ENCODE data around the gene MLLT3.

The MLLT3 gene

DNA sequence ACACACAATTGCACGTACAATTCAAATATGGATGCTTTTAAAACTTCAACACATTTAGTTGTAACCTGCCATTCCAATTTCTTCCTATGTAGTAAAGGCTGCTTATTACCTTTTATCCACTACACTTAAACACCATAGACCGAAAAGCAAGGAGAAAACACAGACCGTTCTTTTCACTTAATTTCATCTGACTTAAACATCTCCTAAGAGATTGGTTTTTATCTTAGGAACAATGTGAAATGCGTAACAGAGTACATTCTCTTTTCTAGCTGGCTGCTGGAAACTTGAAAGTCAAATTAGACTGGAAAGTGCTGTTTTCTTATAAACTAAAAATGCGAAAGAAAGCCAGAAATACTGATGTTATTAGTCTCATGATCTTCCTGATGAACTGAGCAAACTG lies 241.8 kb downstream of the MLLT3 start:
- DNase-seq (ENCODE audit: low spot score) = no peak

DNA sequence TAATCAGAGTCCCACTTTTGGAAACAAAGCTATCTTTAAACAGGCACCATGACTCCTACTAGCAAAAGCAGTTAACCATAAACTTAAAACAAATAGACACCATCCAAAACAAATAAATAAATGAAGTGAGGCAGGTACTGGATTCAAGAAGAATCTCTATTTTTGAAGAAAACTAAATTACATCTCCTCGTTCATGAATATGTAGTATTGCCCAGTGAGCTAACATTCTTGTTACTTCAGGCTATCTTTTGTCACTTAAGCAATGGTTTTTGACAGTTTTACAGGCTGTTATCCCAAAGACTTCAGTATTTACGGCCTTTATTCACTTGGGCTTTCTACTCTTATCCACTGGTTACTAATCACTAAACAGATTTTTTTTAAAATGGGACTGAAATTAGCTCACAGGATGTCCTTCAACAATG lies 242.5 kb downstream of the MLLT3 start:
- DNase-seq (ENCODE audit: low spot score) = no peak

DNA sequence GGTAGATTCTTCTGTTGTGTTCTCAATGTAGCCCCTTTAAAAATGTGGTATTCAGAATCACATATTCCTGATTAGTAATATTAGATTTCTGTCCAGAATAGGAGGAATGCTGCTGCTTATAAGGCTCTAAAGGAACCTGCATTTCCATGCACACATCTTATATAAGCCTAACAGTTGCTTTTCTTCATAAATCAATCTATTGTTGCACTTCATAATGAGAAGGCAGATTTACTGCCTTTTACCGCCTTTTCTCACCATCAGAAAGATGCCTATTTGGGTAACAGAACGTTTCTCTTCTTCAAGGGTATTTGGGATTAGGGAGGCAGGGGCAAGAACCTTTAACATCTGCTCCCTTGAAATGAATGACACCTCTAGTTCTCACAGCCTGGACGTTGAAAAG lies 243.4 kb downstream of the MLLT3 start:
- no peak for DNase-seq (ENCODE audit: low spot score)

DNA sequence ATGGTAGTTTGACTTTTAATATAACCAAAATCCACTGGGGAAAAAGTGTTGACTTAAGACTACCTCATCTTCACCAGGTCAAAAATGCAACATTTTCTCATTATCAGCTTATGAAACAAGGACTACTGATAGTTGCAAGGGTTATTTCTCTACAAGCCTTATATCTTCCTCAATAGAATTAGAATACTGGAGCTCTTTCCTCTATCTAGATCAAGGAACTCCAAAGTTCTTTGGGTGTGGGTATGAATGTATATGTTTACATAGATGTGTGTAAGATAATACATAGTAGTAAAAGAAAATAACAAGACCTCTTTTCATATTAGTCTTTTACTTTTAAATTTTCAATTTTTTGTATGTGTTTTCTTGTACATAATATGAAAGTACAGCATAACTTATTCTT lies 244.5 kb downstream of the MLLT3 start:
- no peak for DNase-seq (ENCODE audit: low spot score)

DNA sequence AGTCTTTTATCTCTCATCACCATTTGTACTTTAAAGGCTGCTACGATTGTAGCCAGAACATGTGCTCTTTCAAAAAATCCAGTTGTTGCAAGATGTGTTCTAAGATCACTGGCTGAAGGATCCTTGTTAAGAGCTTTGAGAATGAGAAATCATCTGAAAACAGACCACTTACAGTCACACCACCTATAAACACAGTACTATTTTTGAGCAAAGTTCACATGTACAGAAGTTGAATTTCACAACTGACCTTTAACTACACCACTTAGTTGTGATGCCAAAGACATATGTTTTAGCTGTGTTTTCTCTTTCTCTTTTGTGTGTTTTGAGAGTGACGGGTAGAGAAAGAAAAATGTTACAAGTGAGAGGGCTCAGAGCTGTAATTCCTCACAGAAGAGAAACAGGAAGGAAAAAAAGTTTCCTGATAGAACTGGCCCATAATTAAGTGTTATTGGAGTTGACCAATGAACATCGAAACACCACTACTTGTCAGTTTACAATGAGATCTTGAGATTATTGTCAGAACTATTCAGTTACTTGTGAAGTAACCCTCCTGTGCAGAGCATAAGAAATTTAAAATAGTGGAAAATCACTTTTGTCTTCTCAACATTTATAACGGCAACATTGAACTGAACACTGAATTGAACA lies 245.4 kb downstream of the MLLT3 start:
- DNase-seq (ENCODE audit: low spot score) = no peak

DNA sequence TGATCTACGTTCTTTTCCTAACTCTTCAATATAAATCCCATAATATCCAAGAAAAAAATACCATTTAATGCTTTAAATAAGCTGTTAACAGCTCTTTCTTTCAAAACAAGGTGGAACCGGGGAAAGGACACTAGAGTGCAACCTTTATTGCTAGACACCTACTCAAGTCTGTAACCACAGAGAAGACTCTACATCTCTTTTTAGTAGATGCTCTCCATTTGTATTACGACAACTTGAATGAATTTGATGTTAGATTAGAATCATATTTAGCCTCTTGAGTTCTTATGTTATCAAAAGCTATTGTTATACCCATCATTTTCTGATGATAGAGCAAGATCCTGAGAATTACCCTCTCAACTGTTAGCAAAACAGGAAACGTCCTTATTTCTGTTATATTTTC lies 246.3 kb downstream of the MLLT3 start:
- DNase-seq (ENCODE audit: low spot score) = no peak

DNA sequence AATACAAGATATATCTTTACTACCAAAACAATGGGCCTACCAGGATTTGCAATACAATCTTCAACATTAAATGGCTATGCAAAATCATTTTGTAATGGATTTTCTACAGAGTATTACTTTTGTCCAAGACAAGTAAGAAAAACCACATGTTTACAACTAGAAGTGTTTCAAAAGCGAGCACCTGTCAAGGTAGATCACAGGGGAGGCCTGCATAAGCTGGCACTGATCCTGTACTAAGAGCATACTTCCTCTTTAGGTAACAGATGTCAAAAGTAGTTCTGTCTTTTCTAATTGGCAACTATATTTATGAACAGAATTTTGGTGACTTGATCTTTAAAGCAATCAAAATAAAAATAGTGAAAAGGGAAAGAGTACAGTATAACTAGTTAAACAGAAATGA lies 249.0 kb downstream of the MLLT3 start:
- DNase-seq (ENCODE audit: low spot score) = peak; percentile 58

DNA sequence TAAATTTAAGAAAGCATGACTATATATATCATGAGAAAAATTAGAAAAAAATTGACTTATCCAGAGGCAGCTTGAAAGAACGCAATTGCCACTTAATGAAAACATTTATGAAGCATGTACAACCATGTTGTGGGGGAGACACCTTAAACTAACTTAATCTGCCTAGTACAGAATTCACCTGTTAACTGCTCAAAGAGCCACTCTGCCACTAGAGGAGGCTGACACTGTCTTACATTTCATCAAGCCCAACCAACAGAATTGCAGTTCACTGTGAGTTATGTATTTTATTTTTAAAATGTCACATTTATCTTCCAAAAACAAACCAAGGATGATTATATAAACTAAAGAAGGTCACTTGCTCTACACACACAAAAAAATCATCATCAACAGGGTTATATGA lies 252.9 kb downstream of the MLLT3 start:
- DNase-seq (ENCODE audit: low spot score) = no peak

DNA sequence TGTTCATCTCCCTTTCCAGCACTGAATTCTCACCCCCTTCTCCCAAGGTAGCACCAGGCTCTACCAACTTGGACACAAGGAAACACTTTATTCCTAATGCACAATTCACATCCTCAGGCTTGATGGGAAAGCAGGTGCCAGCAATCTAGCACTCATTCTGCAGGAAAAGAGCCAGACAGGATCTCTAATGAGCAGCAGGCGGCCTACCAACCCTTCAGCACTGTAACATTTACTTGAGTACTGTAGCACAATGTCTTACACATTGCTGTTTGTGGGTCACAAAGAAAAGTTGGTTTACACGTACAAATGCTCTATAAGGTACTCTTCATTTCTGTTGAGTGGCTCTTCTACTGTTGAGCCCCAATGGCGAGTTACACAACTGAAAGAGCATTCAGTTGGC lies 254.4 kb downstream of the MLLT3 start:
- no peak for DNase-seq (ENCODE audit: low spot score)

DNA sequence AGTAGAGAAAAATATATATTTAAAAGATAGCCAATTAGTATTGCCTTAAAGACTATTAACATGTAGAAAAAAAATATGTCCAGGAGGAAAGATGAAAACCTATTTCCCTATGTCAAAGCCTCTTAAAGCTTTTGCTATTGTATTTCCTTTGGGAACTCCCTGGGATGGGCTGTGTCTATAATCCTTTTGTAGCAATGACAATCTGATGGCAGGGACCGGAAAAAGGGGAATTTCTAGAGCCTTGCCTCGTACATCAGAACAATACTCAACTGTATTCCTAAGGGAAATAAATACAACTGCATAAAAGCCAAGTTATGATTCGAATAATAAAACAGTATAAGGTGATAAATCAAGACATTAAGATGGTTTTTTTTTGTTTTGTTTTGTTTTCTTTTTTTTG lies 257.3 kb downstream of the MLLT3 start:
- no peak for DNase-seq (ENCODE audit: low spot score)

DNA sequence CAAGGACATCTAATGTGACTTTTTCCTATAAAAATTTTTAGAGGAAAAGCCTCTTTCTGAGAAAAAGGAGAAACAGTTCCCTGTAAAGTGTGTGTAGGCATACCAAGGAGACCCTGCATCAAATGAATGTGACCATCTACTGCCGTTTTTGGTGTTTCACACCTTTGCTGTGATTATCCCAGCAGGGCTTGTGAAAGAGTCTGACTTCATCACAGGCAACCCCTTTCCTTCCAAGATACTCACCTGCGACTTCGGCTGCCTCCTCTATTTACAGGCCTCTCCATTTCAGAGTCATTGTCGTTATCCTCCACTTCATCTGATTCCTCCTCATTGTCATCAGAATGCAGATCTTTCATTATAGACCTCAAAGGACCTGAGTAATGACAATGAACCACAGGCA lies 259.1 kb downstream of the MLLT3 start:
- no peak for DNase-seq (ENCODE audit: low spot score)

DNA sequence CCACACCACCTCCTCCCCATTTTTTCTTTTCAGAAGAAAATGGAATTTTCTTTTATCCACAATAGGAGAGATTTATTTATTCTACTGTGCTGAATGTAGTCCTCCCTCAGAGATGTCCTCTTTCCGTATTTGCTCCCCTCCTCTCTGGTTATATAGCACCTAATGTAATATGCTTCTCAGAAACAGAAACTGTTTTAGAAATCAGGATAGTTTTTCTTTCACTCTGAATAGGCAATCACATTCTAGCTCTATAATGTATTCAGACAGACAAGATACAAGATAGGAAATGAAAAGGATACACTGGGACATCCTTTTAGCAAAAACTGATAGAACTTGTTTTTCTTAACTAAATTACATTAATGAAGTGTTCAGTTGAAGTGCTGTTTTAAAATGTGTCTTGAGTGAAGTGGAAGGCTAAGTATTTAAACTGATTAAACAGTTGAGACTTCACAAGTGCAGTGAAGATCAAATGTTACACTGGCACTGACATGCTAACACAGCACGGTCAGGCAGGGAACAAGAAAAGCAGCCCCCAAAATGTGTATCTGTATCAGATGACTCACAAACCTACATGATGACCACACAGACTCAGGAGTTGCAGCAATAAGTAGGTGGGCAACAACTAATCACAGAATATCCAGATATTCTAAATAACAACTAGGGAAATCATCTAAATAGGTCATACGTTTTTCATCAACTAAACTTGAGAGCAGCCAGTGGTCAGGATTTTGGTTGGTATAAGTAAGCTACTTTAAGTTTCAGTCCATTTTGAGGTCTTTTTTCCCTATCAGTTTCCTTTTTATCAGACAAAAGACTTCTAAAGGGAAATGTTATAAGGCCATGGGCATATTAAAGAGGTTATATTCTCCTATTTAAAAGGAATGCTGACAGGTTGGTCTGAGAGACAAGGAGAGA lies 260.4 kb downstream of the MLLT3 start:
- DNase-seq (ENCODE audit: low spot score) = no peak

DNA sequence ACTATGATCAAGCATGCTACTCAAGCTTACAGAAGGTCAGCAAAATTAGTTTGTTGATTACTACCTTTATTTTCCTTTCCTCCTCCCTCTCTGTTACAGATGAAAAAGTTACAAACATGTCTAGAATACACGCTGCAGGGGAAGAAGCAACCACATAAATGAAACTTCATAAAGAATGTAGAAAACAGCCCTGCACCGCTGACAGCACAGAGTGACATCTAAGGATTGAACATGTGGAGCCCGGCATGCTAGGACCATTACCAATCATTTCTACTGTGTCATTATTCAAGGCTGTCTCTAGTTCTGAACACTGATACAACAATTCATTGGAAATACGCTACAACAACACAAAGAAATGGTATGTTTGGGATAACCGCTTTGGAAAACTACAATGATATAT lies 261.1 kb downstream of the MLLT3 start:
- no peak for DNase-seq (ENCODE audit: low spot score)

DNA sequence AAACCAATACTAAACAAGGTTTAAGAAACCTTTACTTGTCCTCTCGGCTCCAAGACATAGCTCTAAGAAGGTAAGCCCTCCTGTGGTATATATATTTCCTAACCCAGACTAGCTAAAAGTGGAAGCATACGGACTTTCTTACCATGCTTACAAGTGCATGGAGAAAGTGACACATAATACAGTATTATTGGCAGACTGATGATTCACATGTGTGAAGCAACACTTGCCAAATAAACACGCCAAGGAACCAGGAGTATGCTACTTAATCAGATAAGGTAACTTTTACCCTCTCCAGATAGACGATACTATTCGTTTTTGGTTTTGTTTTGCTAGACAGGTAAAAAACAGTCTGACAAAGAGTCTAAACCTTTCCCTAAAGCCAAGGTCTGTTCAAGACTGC lies 264.1 kb downstream of the MLLT3 start:
- no peak for DNase-seq (ENCODE audit: low spot score)

DNA sequence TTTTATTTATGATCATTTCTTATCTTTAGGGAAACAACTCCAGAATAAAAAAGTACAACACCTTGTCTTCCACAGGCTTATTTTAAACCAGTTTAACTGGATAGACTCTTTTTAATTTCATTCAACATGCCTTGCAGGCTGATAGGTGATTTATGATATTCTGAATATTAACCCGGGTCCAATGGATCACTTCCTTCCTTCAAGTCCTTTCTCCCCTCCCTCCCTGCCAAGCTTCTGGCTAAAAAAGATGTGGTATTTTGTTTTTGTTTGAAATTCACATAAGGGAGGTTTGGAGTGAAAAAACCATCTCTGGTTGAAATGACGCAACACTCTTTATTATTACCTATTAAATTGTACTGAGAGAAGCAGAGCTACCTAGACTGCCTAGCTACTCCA lies 265.3 kb downstream of the MLLT3 start:
- DNase-seq (ENCODE audit: low spot score) = no peak

DNA sequence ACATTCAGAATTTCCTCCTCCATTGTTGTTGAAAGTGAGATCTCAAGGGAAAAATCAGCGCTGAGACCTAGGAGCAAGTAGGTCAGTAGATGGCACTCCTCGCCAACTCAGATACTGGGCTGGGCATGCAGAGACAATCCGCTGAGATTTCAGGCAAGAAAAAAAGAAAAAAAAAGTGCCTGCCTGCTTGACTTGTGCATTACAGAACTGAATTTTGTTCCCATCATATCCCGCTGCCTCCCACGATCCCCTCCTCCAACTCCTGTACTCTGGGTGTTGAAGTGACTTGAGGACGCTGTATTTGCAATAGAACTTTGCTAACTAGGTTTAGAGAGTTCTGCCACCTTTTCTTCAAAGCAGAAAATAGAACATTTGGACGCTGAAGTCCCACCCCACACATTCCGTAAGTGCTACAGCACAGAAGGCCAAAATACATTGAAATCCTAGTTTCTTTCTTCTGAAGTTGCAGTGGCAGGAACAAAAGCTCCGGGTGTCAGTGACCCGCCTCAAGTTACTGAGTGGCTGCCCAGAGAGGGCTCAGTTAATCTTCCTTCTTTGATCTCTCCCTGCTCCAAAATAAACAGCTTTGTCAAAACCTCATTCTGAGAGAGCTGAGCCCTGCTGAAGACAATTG lies 265.8 kb downstream of the MLLT3 start:
- peak; percentile 79 for DNase-seq (ENCODE audit: low spot score)

DNA sequence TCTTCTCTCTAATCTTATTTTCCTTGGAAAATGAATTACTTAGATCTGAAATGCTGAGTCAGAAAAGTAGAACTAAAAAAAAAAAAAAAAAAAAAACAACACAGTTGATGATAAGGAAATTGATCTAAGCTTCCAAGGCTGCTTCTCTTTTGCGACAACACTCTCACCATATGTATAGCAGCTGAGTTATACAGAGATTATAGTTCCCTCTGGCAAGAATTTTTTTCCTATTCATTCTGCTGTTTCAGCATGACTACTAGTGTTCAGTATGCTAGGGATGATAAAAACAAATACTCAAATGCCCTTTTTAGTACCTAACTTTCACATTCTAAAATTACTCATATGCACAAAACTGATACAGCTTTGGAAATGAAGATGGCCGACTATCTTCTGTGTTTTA lies 267.3 kb downstream of the MLLT3 start:
- no peak for DNase-seq (ENCODE audit: low spot score)

DNA sequence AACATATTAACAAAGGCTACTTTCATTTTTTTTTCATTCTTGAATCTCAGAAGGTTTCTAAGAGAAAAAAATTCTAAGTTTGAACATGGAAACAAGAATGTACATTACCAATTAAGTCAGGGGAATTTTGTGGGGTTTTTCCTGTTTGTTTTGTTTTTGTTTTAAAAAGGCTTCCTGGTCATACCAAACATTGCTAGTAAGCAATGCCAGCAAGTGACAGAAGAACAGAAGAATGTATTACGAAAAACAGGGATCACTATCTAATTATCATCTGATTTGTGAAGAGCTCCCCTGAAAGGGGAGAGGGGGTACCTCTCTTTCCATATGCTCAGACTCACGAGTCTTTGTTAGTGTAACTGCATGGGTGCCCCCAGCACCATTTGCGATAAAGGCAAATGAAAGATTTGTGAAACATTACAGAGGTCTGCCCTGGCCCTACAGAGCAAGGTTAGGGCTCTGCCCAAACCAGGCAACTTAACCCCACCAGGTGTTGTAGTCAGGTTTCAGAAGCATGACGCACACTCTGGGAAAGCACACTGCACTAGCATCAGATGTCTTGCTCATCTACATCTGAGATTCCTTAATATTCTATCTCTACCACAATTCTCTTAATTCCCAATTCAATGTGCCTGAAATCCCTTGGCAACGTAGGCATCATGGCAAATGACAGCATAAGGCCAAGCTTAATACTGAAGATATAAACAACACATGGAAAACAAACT lies 268.2 kb downstream of the MLLT3 start:
- no peak for DNase-seq (ENCODE audit: low spot score)

DNA sequence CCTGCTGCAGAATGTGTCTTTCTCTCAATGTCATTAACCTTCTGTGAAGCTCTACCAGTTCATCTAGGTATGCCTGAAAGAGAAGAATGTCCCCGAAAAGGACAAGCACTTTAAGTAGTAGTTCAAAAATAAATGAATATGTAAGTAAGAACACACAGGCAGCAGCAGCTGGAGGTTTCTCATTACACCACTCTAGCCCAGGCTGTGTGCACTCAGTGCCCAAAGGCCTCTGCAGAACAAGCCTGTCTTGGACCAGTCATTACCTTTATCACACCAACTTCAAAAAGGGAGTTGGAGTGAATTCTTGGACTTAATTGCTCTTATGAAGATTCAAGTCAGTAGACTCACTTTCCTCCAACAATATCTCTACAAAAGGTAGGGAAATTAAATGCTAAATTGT lies 268.8 kb downstream of the MLLT3 start:
- DNase-seq (ENCODE audit: low spot score) = no peak

DNA sequence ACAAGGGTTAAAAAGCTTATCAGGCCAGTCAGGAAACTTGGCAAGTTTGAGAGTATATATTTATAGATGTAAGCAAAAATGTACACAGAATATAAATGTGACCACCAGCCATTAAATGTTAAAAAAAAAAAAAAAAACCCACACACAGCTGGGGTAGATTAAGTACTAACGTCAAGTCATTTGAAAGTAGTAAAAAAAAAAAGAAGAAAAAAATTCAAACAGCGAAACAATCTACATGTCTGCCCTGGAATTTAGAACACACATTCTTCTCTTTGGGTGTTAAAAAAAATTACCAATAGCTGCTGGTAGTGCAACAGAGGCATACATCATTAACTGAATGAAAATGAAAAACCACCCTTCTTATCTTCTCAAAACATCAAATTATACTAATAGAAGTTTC lies 269.7 kb downstream of the MLLT3 start:
- no peak for DNase-seq (ENCODE audit: low spot score)

DNA sequence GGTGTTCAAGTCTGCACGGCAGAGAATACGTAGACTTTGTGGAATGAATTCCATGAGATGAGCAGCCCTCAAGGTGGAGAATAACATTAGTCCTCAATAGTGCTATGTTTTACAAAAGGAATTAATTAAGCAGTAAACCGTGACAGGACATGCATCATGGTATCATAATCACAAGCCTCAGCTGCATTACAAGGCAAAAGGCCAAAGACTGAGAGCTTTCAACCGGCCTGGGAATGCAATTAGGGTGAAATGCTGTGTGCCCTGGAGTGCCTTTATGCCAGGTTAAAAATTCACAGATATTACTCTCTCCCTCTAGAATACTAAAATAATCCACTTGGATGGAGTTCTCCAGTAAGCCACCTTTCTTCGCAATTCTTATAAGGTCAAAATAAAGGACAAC lies 270.6 kb downstream of the MLLT3 start:
- no peak for DNase-seq (ENCODE audit: low spot score)

DNA sequence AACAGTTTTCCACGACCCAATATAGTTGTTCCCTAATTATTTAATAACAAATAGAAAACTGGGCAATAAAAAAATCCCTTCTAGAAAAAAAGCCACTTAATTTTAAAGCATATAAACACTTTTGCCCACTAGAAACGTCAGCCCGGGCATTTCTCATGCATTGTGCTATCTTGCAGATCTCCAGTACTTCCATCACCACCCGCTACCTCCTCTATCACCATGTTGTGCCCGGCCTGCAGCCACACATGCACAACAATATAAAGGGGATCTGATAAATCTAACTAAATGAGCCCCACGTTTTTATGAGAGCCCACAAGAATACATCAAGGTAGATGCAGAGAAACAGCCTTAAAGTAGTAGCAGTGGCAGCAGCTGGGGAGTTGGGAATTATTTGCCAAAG lies 272.7 kb downstream of the MLLT3 start:
- DNase-seq (ENCODE audit: low spot score) = no peak

DNA sequence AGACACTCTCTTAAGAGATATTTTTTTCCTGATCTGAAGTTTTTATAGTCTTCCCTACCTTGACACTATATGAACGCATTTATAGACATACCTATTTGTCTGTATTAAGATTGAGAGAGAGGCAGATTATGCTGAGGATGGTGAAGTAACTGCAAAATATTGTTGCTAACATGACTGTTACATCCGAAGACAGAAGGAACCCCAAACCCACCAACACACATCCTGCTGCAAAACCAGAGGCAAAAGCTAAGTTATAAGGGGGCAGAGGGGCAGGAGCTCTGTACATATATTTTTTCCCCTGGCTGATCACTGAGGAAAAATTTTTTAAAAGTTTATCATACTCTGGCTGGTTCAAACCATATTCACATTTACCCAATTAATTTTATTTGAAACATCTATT lies 279.0 kb downstream of the MLLT3 start:
- no peak for DNase-seq (ENCODE audit: low spot score)

Measured in NAMALWA (cell line).